ENCODE measurements around the gene PROZ. TPM values are rescaled to one million over a fixed set of nuclear protein-coding genes. Genes with fewer than 3 reads are reported as not detected.

The PROZ gene
- total RNA-seq, 1 donor from 2014 or later = not detected

- no peak for TF ChIP-seq CTCF (IDR thresholded peaks at IDR 0.05)
- Mint-ChIP-seq H3K9me3 (peaks cover 2% of the 10 kb centered on the region), H3K27ac (no peak overlapping the region), H3K36me3 (ENCODE audit: low read depth) (no peaks in the 10 kb centered on the region), H3K4me3 (no peak overlapping the region), H3K4me1 (no peaks in the 10 kb centered on the region), H3K27me3 (peaks cover 14% of the 10 kb centered on the region)
- no peak for ATAC-seq (ENCODE audit: low read depth)
- DNase-seq = no peak
- ChIA-PET CTCF (no interaction called here), POLR2A (no interaction called here)
- intact Hi-C loops (cut with micrococcal nuclease) = no loop called here
These were observed 23.1 kb upstream of the PROZ start for GRCh38 chr13:113135281-113135760.

- CTCF ChIA-PET = no interaction called here
- Mint-ChIP-seq H3K4me3 (no peak overlapping the region), H3K9me3 (peaks cover 2% of the 10 kb centered on the region), H3K36me3 (ENCODE audit: low read depth) (no peaks in the 10 kb centered on the region), H3K4me1 (no peaks in the 10 kb centered on the region), H3K27ac (no peak overlapping the region), H3K27me3 (peaks cover 6% of the 10 kb centered on the region)
- ATAC-seq (ENCODE audit: low read depth) (no peak), DNase-seq (no peak)
- intact Hi-C loops (cut with micrococcal nuclease) = no loop called here
- POLR2A ChIA-PET = no interaction called here
- TF ChIP-seq CTCF (IDR thresholded peaks at IDR 0.05) = no peak
These were observed 20.7 kb upstream of the PROZ start for GRCh38 chr13:113137691-113138298.

- no peak for ATAC-seq (ENCODE audit: low read depth)
- POLR2A ChIA-PET = no interaction called here
- no peak overlapping the region for H3K4me3 Mint-ChIP-seq
- peaks cover 6% of the 10 kb centered on the region for H3K27me3 Mint-ChIP-seq
- no peak for TF ChIP-seq CTCF (IDR thresholded peaks at IDR 0.05)
- no peak overlapping the region for H3K27ac Mint-ChIP-seq
- intact Hi-C loops (cut with micrococcal nuclease) = no loop called here
- H3K4me1 Mint-ChIP-seq = no peaks in the 10 kb centered on the region
- H3K9me3 Mint-ChIP-seq = peaks cover 2% of the 10 kb centered on the region
- no peaks in the 10 kb centered on the region for H3K36me3 Mint-ChIP-seq (ENCODE audit: low read depth)
- CTCF ChIA-PET = no interaction called here
- DNase-seq = peak; percentile 1
These were observed 19.5 kb upstream of the PROZ start for GRCh38 chr13:113138792-113139551.

- no peak for ATAC-seq (ENCODE audit: low read depth)
- DNase-seq = no peak
- no peaks in the 10 kb centered on the region for H3K9me3 Mint-ChIP-seq
- POLR2A ChIA-PET = no interaction called here
- H3K4me1 Mint-ChIP-seq = no peaks in the 10 kb centered on the region
- no peak for TF ChIP-seq CTCF (IDR thresholded peaks at IDR 0.05)
- no peak overlapping the region for H3K4me3 Mint-ChIP-seq
- intact Hi-C loops (cut with micrococcal nuclease) = no loop called here
- CTCF ChIA-PET = no interaction called here
- no peak overlapping the region for H3K27ac Mint-ChIP-seq
- no peaks in the 10 kb centered on the region for H3K36me3 Mint-ChIP-seq (ENCODE audit: low read depth)
- H3K27me3 Mint-ChIP-seq = peaks cover 6% of the 10 kb centered on the region
These were observed 18.9 kb upstream of the PROZ start for GRCh38 chr13:113139577-113139976.

GRCh38 chr13:113140677-113141600 lies 17.5 kb upstream of the PROZ start:
- Mint-ChIP-seq H3K9me3 (no peaks in the 10 kb centered on the region), H3K27ac (no peak overlapping the region), H3K27me3 (peaks cover 8% of the 10 kb centered on the region), H3K36me3 (ENCODE audit: low read depth) (no peaks in the 10 kb centered on the region), H3K4me3 (no peak overlapping the region), H3K4me1 (no peaks in the 10 kb centered on the region)
- intact Hi-C loops (cut with micrococcal nuclease) = no loop called here
- ATAC-seq (ENCODE audit: low read depth) = no peak
- TF ChIP-seq CTCF (IDR thresholded peaks at IDR 0.05) = no peak
- DNase-seq = no peak
- ChIA-PET POLR2A (no interaction called here), CTCF (no interaction called here)

Data from activated B cell treated with CpG ODN at 0.5 μM for 24 hours (primary cell).